Ovary (tissue), 9 donors: Measurements from ENCODE around the gene F12. TPM values are rescaled to one million over a fixed set of nuclear protein-coding genes. Genes with fewer than 3 reads are reported as not detected.

Experiments
- DNase-seq, 5 donors: peaks; one replicate each; pipeline ENCODE4 v3.0.0-alpha.2; 2019 to 2020
- H3K27ac ChIP-seq, 2 donors: fragments of 200-600 bp; one replicate each; pipeline versions ENCODE4 v1.5.1 to v1.8.0; 2019 to 2022
- H3K27me3 ChIP-seq: fragments of 200-600 bp; one replicate; pipeline ENCODE4 v1.8.0; 2022
- H3K36me3 ChIP-seq: fragments of 200-600 bp; sonication (generic); one replicate; pipeline ENCODE4 v1.5.1; 2019
- H3K4me1 ChIP-seq: one replicate; pipeline ENCODE4 v1.8.1; 2013; ENCODE audit warnings: mild to moderate bottlenecking, moderate library complexity; ENCODE audit not compliant: insufficient read depth
- H3K4me3 ChIP-seq: fragments of 200-600 bp; sonication (generic); one replicate; pipeline ENCODE4 v1.5.1; 2017
- H3K9me3 ChIP-seq, 2 donors: fragments of 200-600 bp in 1 of 2; sonication (generic) in 1 of 2; one replicate each; pipeline versions ENCODE4 v1.5.1 to v1.8.1; 2013 to 2019; ENCODE audit warnings: mild to moderate bottlenecking in 1 of 2, moderate library complexity in 1 of 2
- CTCF ChIP-seq, 3 donors: fragments of 450-650 bp in 2 of 3; fragments of 200-600 bp in 1 of 3; IDR thresholded peaks; one replicate each; pipeline versions ENCODE4 v1.5.1 to v1.8.0; 2016 to 2022; ENCODE audit warnings: antibody characterized with exemption in 3 of 3, mild to moderate bottlenecking in 1 of 3
- EP300 ChIP-seq: sonication (generic); formaldehyde crosslinking; IDR thresholded peaks from one replicate; pipeline ENCODE4 v1.6.1; 2017; ENCODE audit warnings: antibody characterized with exemption
- POLR2A ChIP-seq: fragments of 450-650 bp; IDR thresholded peaks from one replicate; pipeline ENCODE4 v1.6.1; 2017; ENCODE audit warnings: antibody characterized with exemption, mild to moderate bottlenecking, moderate library complexity
- WGBS, 3 donors: extraction: QIAGEN DNeasy Blood & Tissue Kit in 1 of 3; methylation state at CpG; one replicate each; pipeline versions ENCODE4 v1.1.5 to v1.1.7; 2013 to 2017; 5-methylcytosine and 5-hydroxymethylcytosine counted together
- intact Hi-C, 4 donors: fragments of 100-400 bp; cut with DNase I; formaldehyde crosslinking; loops; one replicate each; pipeline versions ENCODE4 v1.11.0 to v1.15.1; 2022 to 2023
- polyA plus RNA-seq, 2 donors: library from polyadenylated mRNA; stranded (reverse); fragments of 200-250 nt in 1 of 2; fragments of 350-450 nt in 1 of 2; fragmentation: Illumina TruSeq in 1 of 2; extraction: RNeasy Lipid Tissue Mini Kit (QIAGEN cat#74804) in 1 of 2; gene quantifications; one replicate each; pipeline ENCODE4 v1.2.3, GENCODE V29; 2013 to 2014
- total RNA-seq, 7 donors: library from RNA; depleted of rRNA in 2 of 7; stranded (reverse); fragments of >200 nt in 2 of 7; fragmentation: NEBNext Ultra II Directional in 3 of 7; extraction: Animal tissue kit (Norgen Biotek cat#: 25700) in 3 of 7; gene quantifications; one replicate each; pipeline versions ENCODE4 v1.1.0 to v1.2.4, GENCODE V29; 2016 to 2023
- donor health status: DM: no; HTN: no; CAD: no; lungs with moderate emphysema.
- donor health status: DM: no; HTN: no; CAD: no.
- donor health status: Bipolar disorder and iron deficiency.
- donor health status: DM: yes; HTN: yes; CAD: no.
- donor health status: DM: no; HTN: no; CAD: no.
- donor health status: DM: yes; HTN: yes; CAD: no.

Gene F12
- total and polyA plus RNA-seq, 9 donors = 0.28 to 1.7 TPM; not detected in 7

- Histone ChIP-seq H3K4me3 (no peak overlapping the region), H3K36me3 (no peaks in the 10 kb centered on the region), H3K4me1 (no peaks in the 10 kb centered on the region), H3K27ac (no peak overlapping the region), H3K9me3 (no peaks in the 10 kb centered on the region), H3K27me3 (no peaks in the 10 kb centered on the region)
- TF ChIP-seq EP300 = no peak
- no peak for TF ChIP-seq POLR2A
- TF ChIP-seq CTCF (IDR thresholded peaks at IDR 0.05) = no peak
- WGBS, 3 donors = 87 to 89% (median 87%) methylated on average over 23 to 24 of the region's 24 CpGs
- intact Hi-C loops = no loop called here
- DNase-seq = no peak
These were observed 31.0 kb upstream of the F12 start for GRCh38 chr5:177440211-177440989.

GRCh38 chr5:177439518-177440053, 30.2 kb upstream of the F12 start:
- intact Hi-C loops = no loop called here
- DNase-seq = no peak
- H3K27me3 ChIP-seq = no peaks in the 10 kb centered on the region
- H3K4me1 ChIP-seq = no peaks in the 10 kb centered on the region
- WGBS, 3 donors = 95 to 99% (median 97%) methylated on average over 4 of the region's 4 CpGs
- no peaks in the 10 kb centered on the region for H3K9me3 ChIP-seq
- TF ChIP-seq POLR2A = no peak
- no peak for TF ChIP-seq CTCF (IDR thresholded peaks at IDR 0.05)
- no peak for TF ChIP-seq EP300
- no peaks in the 10 kb centered on the region for H3K36me3 ChIP-seq
- H3K4me3 ChIP-seq = no peak overlapping the region
- H3K27ac ChIP-seq = no peak overlapping the region

GRCh38 chr5:177438468-177438867, 29.1 kb upstream of the F12 start:
- intact Hi-C loops = no loop called here
- Histone ChIP-seq H3K9me3 (no peaks in the 10 kb centered on the region), H3K4me3 (no peak overlapping the region), H3K27me3 (no peaks in the 10 kb centered on the region), H3K27ac (no peak overlapping the region), H3K4me1 (no peaks in the 10 kb centered on the region), H3K36me3 (no peaks in the 10 kb centered on the region)
- 87 to 89% (median 88%) methylated on average over 10 of the region's 10 CpGs for WGBS, 3 donors
- TF ChIP-seq EP300 = no peak
- DNase-seq = no peak

- no peak for DNase-seq
- H3K9me3 ChIP-seq = no peaks in the 10 kb centered on the region
- WGBS, 3 donors = 69 to 80% (median 72%) methylated on average over 4 of the region's 4 CpGs
- H3K27me3 ChIP-seq = no peaks in the 10 kb centered on the region
- H3K4me3 ChIP-seq = no peak overlapping the region
- TF ChIP-seq POLR2A = no peak
- TF ChIP-seq CTCF (IDR thresholded peaks at IDR 0.05) = no peak
- no peak for TF ChIP-seq EP300
- intact Hi-C loops = no loop called here
- no peaks in the 10 kb centered on the region for H3K4me1 ChIP-seq
- H3K36me3 ChIP-seq = no peaks in the 10 kb centered on the region
- no peak overlapping the region for H3K27ac ChIP-seq
These were observed 28.3 kb upstream of the F12 start for GRCh38 chr5:177437623-177438022.
